Neutrophil (primary cell): ENCODE results near the gene ARHGAP22.

ENCODE experiments used
- H3K27ac ChIP-seq: fragments of 200-600 bp; sonication (generic); 2 replicates; pipeline ENCODE4 v1.5.1; 2016; ENCODE audit warnings: mild to moderate bottlenecking, moderate library complexity
- H3K27me3 ChIP-seq: fragments of 200-600 bp; sonication (generic); 2 replicates; pipeline ENCODE4 v1.6.0; 2016; ENCODE audit warnings: mild to moderate bottlenecking
- H3K36me3 ChIP-seq: fragments of 200-600 bp; sonication (generic); 2 replicates; pipeline ENCODE4 v1.5.1; 2017
- H3K4me1 ChIP-seq, 2 experiments: fragments of 200-600 bp in 1 of 2; sonication (generic) in 1 of 2; 1 replicate in 1 of 2; 2 replicates in 1 of 2; pipeline versions ENCODE4 v1.5.1 to v1.6.1; 2013 to 2016; ENCODE audit warnings: low read depth in 1 of 2, low read length in 1 of 2, mild to moderate bottlenecking in 1 of 2, moderate library complexity in 1 of 2; ENCODE audit not compliant: control insufficient read depth in 1 of 2, insufficient read depth in 1 of 2
- H3K4me3 ChIP-seq, 2 experiments: fragments of 200-600 bp in 1 of 2; sonication (generic) in 1 of 2; 1 replicate in 1 of 2; 2 replicates in 1 of 2; pipeline ENCODE4 v1.5.1; 2013 to 2016; ENCODE audit warnings: low read depth in 1 of 2, low read length in 1 of 2, mild to moderate bottlenecking in 1 of 2, moderate library complexity in 1 of 2
- H3K9me3 ChIP-seq: fragments of 200-600 bp; sonication (generic); 2 replicates; pipeline ENCODE4 v1.5.1; 2016
- TF ChIP-seq, protein P1 (sequence below): fragments of 200-600 bp; sonication (generic); IDR thresholded peaks from 2 replicates; pipeline ENCODE4 v1.5.1; 2016; ENCODE audit warnings: antibody characterized with exemption

ARHGAP22 gene

DNA sequence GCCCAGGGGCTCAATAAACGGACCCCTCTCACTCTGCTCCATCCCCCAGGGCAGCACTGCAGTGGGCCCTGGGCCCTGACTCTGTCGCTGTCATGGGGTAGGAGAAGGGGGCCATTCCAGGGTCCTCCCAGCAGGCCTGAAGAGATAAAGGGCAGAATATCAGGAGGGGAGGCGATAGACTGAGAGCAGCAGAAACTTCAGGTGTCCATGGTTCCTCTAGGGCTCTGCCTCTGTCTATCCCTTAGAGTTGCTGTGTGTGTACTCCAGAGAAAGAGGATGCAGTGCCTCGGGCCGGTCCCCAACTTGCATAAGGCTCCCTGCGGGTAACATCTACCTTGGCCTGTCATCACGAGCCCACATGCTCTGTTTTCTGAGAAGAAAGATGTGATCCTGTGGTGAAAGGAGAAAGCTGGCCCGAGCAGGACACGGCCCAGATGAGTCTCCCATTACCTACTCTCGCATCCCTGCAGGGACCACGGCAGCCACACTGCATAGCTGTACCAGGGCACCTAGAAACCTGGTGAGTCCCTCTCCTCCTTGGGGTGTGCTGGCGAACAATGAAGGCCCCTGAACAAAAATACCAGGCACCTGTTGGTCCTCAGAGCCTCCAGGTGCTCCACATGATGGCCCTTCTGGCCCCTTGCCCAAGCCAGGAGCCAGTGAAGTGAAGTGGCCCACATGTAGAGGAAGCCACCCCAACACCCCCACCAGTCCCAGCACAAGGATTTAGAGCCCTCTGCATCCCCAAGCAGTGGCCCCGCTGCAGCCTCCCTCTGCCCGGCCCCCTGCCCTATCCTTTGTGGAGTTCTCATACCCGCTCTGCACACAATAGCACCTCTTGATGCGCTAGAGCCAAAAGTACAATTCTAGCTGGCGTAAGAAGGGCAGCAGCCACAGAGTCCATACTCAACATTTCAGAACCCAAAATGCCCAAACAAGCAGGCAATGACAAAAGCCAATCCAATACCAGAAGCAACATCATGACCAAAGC is 106.8 kb downstream of the ARHGAP22 start:
- no peaks in the 10 kb centered on the region for H3K36me3 ChIP-seq
- peaks cover 18% of the 10 kb centered on the region for H3K27me3 ChIP-seq
- TF ChIP-seq, protein P1, sequence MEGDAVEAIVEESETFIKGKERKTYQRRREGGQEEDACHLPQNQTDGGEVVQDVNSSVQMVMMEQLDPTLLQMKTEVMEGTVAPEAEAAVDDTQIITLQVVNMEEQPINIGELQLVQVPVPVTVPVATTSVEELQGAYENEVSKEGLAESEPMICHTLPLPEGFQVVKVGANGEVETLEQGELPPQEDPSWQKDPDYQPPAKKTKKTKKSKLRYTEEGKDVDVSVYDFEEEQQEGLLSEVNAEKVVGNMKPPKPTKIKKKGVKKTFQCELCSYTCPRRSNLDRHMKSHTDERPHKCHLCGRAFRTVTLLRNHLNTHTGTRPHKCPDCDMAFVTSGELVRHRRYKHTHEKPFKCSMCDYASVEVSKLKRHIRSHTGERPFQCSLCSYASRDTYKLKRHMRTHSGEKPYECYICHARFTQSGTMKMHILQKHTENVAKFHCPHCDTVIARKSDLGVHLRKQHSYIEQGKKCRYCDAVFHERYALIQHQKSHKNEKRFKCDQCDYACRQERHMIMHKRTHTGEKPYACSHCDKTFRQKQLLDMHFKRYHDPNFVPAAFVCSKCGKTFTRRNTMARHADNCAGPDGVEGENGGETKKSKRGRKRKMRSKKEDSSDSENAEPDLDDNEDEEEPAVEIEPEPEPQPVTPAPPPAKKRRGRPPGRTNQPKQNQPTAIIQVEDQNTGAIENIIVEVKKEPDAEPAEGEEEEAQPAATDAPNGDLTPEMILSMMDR, result no peak
- no peak overlapping the region for H3K27ac ChIP-seq
- no peaks in the 10 kb centered on the region for H3K9me3 ChIP-seq
- H3K4me3 ChIP-seq, result no peak overlapping the region
- H3K4me1 ChIP-seq, result no peaks in the 10 kb centered on the region

DNA sequence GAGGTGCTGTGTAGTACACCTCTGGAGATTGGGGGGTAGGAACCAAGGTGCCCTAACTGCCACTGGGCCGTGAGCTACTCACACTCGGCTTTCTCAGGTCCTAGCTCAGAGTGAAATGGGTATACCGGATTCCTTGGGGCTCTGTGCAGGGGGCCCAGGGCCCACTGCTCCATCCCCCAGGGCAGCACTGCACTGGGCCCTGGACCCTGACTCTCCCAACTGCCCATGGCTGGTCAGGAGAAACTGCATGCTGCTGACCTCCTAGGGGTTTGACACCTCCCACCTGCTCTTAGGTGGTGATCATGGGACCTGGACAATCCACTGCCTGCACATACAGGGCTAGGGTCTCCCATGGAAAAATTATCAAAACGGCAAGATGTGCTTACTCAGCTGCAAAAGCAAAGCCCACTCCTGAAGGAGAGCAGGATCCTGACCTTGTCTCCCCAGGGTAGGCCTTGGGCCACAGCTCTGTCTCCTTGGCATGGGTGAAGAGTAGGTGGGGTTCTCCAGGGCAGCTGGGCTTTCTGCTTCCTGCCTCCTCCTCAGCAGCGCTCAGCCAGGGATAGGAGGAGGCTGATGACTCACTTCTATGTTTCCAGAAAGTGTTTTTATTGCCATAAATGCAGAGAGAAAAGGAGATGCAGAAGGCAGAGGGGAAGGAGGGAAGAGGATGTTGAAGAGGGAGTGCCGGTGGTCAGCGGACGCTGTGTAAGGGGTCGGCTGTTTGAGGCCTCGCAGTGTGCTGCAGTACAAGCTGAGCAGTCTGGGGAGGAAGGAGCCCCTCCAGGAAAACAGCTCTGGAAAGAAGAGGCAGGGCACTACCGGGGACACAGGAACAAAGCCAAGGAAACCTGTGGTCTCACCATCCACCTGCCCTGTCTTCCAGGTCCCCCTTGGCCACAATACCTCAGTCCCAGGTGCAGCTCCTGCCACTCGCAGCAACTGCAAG is 107.8 kb downstream of the ARHGAP22 start:
- TF ChIP-seq, protein P1, result no peak
- H3K4me1 ChIP-seq, result no peaks in the 10 kb centered on the region
- H3K36me3 ChIP-seq, result no peaks in the 10 kb centered on the region
- H3K27ac ChIP-seq, result no peak overlapping the region
- H3K9me3 ChIP-seq, result no peaks in the 10 kb centered on the region
- H3K27me3 ChIP-seq, result peaks cover 19% of the 10 kb centered on the region
- H3K4me3 ChIP-seq, result no peak overlapping the region

DNA sequence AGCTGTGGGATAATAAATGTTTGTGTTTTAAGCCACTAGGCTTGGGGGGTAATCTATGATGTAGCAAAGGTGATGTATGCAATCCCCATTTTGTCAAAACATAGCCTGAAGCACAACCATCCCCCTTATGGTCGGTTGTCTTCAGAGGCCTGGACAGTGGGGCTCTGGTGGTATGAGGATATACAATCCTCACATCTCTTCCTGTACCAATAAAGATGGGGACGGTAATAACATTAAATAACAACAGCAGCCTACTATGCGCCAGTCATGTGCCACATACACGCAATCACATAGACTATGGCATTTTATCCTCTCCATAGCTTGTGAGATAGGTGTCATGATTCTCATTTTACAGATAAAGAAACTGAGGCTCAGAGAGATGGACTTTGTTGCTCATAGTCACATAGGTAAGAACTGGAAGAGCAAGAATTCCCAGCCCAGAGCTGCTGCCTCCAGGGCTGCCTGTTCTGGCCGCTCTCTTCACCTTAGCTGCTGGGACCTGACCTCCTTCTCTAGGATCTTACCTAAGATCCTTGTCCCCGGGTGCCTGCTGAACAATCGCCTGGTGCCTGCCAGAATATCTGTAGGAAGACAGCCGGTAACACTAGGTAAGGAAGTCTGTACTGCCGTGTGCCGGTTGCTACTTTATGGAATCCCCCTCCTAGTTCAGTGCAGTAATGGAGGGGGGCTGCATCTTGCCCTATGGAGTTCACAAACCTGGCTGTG is 108.6 kb downstream of the ARHGAP22 start:
- H3K4me3 ChIP-seq, result no peak overlapping the region
- no peaks in the 10 kb centered on the region for H3K4me1 ChIP-seq
- H3K36me3 ChIP-seq, result no peaks in the 10 kb centered on the region
- no peak overlapping the region for H3K27ac ChIP-seq
- TF ChIP-seq, protein P1, result no peak
- no peaks in the 10 kb centered on the region for H3K9me3 ChIP-seq
- H3K27me3 ChIP-seq, result peaks cover 19% of the 10 kb centered on the region

DNA sequence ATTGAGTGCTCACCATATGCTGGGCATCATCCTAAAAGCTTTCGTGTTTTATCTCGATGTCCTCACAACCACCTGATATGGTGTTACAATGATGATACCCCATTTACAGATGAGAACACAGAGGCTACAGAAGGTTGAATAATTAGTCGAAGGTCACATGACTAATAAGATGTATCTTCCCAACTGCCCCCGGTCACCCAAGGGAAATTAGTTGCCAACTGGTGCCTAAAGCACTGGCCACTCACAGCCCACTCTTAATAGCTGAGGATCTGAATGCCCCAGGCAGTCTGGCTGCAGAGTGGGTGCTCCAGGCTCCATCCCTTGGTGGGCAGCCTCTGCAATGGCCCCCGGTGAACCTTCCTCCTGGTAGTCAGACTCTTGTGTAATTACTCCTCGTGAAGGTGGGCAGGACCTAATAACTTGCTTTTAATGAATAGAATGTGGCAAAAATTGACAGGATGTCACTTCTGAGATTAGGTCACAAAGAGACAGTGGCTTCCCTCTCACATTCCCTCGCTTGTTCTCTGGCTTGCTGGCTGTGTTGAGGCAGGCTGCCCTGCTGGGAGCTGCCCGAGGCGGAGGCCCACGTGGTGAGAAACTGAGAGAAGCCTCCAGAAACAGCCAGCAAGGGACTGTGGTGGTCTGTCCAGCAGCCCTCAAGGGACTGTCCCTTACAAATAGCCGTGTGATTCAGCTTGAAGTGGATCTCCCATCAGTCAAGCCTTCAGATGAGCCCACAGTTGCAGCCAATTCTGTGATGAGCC is 109.4 kb downstream of the ARHGAP22 start:
- Histone ChIP-seq H3K27ac (no peak overlapping the region), H3K9me3 (no peaks in the 10 kb centered on the region), H3K4me3 (no peak overlapping the region), H3K4me1 (no peaks in the 10 kb centered on the region), H3K27me3 (peaks cover 19% of the 10 kb centered on the region), H3K36me3 (no peaks in the 10 kb centered on the region)
- TF ChIP-seq, protein P1, result no peak
